HG03039 (cell line): ENCODE data around the gene PEPD.

Experiments used
- ATAC-seq: cut with Tn5 transposase; IDR thresholded peaks from one replicate; pipeline ENCODE4 v1.9.1; 2021; ENCODE audit warnings: mild to moderate bottlenecking, moderate library complexity; ENCODE audit not compliant: unreplicated experiment

Gene PEPD

GRCh38 chr19:33547676-33548075, 26.1 kb upstream of the PEPD start:
- no peak for ATAC-seq

- ATAC-seq: no peak
Observed at GRCh38 chr19:33546656-33547055, 25.1 kb upstream of the PEPD start.

DNA sequence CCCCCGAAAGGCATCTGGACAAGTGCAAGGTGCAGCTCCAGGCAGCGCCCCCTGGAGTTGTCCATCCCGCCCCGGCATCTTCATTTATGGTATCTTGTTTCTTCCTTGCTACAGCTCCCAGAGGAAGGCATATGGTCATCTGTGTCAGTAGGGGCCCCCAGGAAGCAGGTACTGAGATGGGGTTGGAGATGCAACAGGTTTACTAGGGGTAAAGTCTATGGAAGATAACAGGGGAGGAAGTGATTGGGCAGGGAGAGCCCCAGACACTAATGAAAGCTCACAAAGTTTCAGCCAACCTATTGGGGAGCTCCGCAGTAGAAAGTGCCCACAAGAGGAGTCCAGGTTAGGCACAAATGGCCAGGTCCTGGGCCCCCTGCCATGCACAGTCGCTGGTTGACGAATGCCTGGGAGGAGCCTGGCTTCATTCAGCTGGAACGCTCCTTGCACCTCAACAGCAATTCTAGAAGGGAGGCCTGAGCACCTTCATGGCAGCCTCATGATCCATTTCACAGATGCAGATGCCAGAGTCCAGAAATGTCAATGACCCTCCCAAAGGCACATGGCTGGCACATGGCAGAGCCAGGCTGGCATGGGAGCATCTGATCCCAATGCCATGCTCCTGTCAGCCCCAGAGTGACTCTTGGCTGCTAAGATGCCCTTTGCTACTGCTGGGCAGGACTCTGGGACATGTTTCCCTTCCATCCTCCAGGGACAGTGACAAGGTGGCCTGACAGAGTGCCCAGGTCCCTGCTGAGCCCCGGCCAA, 23.8 kb upstream of the PEPD start:
- no peak for ATAC-seq

GRCh38 chr19:33535226-33535625, 13.6 kb upstream of the PEPD start:
- ATAC-seq: no peak

- ATAC-seq: no peak
Observed at GRCh38 chr19:33532859-33533460, 11.4 kb upstream of the PEPD start.

DNA sequence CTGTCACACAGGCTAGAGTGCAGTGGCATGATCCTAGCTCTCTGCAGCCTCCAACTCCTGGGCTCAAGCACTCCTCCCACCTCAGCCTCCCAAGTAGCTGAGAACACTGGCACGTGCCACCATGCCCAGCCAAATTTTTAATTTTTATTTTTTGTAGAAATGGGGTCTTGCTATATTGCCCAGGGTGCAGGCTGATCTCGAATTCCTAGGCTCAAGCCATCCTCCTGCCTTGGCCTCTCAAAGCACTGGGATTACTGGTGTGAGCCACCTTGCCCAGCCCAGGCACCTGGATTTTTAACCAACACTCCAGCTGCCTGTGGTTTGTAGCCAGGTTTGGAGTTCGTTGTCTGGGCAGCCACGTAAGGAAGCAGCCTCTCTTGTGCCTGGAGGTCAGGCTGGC, 9.3 kb upstream of the PEPD start:
- ATAC-seq: no peak

DNA sequence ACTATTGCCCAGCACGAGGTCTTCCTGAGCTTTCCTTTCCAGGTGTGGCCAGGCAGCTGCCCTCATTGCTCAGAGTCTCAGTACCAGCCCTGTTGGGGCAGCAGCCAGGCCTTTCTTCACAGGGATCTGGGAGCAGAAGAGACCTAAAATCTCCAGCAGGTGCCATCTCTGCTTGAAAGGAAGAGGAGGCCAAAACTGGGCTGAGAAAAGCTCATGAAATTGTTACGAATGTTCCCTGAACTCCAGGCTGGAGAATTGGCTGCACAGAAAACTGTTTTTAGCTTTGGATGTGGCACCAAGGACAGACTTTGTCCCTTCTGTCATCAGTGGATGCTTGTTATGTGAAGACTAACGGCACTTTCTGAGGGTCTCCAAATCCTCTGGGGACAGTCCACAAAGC, 8.7 kb upstream of the PEPD start:
- no peak for ATAC-seq

GRCh38 chr19:33529094-33529676, 7.6 kb upstream of the PEPD start:
- ATAC-seq: no peak

DNA sequence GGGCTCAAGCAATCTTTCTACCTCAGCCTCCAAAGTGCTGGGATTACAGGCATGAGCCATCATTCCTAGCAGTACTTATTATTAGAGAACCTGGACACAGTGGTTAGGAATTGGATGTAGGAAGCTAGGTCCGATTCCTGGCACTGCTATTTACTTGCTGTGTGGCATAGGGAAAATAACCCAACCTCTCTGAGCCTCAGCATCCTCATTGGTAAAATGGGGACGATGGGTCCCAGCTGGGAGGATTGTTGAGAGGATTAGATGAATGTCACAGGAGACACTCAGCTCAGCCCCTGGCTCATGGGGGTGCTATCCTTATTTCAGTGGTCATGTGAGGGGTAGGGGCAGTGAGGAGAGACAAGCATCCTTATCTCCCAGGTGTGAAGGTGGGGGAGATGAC, 6.8 kb upstream of the PEPD start:
- no peak for ATAC-seq

DNA sequence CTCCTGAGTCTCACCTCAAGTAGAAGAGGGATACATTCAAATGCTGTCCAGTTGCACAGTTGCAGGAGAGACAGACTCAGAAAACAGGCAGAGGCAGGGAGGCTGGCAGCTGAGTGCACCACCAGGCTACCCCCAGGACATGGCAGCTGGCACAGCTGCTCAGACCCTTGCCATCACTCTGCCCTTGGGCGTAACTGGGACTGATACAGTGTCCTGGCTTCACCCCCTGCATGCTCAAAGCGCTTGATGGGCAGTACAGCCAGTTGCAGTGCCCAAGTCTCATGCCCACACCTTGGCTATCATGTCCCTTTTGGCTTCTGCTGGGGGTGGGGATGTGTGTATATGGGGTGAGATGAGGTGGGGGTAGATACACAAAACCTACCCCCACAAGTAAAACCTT, 5.5 kb upstream of the PEPD start:
- no peak for ATAC-seq

- ATAC-seq: no peak
Observed at GRCh38 chr19:33524024-33524664, 2.6 kb upstream of the PEPD start.

DNA sequence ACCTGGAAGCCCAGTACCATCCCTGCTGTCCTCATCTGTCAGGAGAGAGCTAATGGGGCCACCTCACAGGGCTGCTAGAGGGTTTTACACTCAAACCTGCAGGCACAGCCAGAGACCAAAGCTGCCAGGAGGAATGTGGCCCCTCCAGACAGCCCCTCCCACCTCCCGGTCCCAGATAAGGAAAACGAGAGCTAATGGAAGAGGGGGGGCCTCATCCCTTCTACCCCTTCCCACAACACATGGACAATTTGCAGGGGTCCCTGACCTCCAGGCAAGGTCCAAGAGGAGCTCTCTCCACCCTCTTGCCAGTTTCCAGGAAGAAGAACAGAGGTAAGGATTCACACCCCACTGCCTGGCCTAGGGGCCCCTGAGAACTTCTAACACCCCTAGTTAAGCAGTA, 1.6 kb upstream of the PEPD start:
- ATAC-seq: no peak

DNA sequence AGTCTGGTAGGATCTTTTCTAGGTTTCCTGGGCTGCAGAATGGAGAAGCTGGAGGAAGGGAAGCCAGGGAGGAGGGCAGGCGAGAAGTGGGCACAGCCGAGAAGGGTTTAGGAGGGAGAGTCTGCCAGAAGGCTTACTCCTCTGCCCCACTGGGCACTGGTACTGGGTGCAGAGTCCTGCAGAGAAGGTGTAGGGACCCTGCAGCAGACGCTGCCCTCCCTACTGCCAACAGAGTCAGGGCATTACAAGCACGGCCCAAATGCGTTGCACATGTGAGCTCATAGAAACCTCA, 726 bp upstream of the PEPD start:
- no peak for ATAC-seq

- no peak for ATAC-seq
Observed at GRCh38 chr19:33520844-33521479, 629 bp downstream of the PEPD start.

GRCh38 chr19:33520048-33520643, 1.4 kb downstream of the PEPD start:
- no peak for ATAC-seq

- ATAC-seq: no peak
Observed at GRCh38 chr19:33519416-33519815, 2.2 kb downstream of the PEPD start.

GRCh38 chr19:33518541-33518940, 3.0 kb downstream of the PEPD start:
- ATAC-seq: no peak

DNA sequence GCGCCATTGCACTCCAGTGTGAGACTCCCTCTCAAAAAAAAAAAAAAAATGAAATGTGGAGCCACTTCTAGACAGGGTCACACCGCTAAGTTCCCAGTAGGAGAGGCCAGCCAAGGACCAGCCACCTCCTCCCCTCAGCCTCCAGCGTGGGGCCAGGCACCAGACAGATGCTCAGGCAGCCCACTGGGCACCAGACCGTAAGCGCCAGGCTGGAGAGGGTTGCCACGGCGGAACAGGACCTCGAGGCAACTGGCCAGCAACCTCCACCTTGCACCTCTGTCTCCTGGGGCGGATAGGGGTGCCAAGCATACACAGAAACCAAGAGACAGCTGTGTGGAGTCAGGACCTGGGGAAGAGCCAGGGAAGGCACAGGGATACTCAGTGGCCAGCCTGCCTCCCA, 3.7 kb downstream of the PEPD start:
- no peak for ATAC-seq

- no peak for ATAC-seq
Observed at GRCh38 chr19:33515921-33516320, 5.7 kb downstream of the PEPD start.

- ATAC-seq: no peak
Observed at GRCh38 chr19:33514885-33515551, 6.6 kb downstream of the PEPD start.

- no peak for ATAC-seq
Observed at GRCh38 chr19:33513424-33513823, 8.2 kb downstream of the PEPD start.
